ENCODE data around the gene POC1B. TPM values are rescaled to one million over a fixed set of nuclear protein-coding genes. Genes with fewer than 3 reads are reported as not detected.

Gene POC1B
- total RNA-seq, 4 donors from 2014 or later: 7.3 to 8.9 (median 7.8) TPM

DNA sequence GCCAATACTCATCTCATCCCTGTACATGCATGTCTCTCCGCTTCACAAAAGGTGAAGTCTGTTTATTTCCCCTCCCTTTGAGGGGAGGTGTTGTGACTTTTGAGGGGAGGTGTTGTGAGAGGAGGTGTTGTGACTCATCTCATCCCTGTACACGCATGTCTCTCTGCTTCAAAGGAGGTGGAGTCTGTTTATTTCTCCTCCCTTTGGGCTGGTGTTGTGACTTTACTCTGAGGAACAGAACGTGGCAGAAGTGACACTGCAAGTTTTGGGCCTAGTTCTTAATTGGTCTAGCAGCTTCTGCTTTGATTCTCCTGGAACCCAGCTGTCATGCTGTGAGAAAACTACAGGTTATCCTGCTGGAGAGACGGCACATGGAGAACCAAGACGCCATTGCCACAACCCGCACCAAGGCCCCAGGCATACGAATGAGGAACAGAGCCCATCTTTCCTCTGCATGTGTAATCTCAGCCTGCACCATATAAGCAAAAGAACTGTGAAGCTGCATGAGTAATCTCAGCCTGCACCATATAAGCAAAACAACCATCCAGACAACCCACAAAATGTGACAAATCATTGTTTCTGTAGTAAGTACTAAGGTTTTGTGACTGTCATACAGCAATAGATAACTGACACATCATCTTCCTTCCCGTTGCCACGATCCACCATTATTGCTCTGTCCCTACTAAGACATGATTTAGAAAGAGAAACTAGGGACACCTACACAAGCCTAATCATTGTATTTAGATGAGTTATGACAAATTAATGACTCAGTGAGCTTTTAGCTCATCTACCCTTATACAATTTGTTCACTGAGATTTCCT, 31.2 kb downstream of the POC1B start:
- DNase-seq: no peak
- no peaks in the 10 kb centered on the region for H3K4me1 ChIP-seq
- in situ Hi-C loops (cut with MboI; ENCODE audit: low sequenced_read_pairs in 4 of 4) (loop anchor here in 1 of 4 donors (25.0 kb wide), 1 partner anchor 1382 kb away; no protein-coding TSS in a partner anchor), intact Hi-C loops (cut with DNase I; ENCODE audit: low total_unique reads) (no loop called here)
- H3K27ac ChIP-seq: no peak overlapping the region
- TF ChIP-seq CTCF (IDR thresholded peaks at IDR 0.05 in 4 of 5, conservative IDR thresholded peaks at IDR 0.05 in 1 of 5) (no peak), POLR2A (IDR thresholded peaks at IDR 0.05) (no peak)
- H3K36me3 ChIP-seq: peaks cover 0 to 11% of the 10 kb centered on the region in 2 donors
- H3K27me3 ChIP-seq: no peaks in the 10 kb centered on the region
- H3K4me3 ChIP-seq: no peak overlapping the region
- H3K9me3 ChIP-seq: no peaks in the 10 kb centered on the region
- ATAC-seq: no peak

DNA sequence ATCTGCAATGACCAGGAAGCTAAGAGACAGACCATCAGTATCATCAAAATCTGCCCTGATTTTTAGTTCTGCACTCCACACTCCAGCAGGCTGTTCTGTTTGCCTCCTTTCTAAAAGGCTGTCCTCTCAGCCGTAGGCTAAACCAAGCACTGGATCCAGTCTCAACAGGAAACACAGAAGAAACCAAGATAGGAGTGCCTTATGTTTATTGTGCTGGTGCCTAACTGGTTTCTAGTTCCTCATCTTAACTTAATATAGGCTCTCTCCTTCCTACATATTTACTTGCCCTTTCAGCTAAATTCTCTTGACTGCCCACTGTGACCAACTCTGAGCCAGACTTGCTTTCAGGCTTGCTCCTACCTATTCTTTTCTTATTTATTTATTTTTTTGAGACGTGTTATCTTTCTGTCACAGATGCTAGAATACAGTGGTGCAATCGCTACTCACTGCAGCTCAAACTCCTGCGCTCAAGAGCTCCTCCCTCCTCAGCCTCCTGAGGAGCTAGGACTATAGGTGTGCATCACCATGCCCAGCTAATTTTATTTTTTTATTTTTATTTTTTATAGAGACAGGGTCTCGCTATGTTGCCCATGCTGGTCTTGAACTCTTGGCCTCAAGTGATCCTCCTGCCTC, 32.1 kb downstream of the POC1B start:
- no peak for ATAC-seq
- Histone ChIP-seq H3K27ac (no peak overlapping the region), H3K4me3 (no peak overlapping the region), H3K9me3 (no peaks in the 10 kb centered on the region), H3K36me3 (peaks cover 0 to 8% of the 10 kb centered on the region in 2 donors), H3K4me1 (no peaks in the 10 kb centered on the region), H3K27me3 (no peaks in the 10 kb centered on the region)
- TF ChIP-seq POLR2A (IDR thresholded peaks at IDR 0.05): no peak
- no peak for TF ChIP-seq CTCF (IDR thresholded peaks at IDR 0.05 in 4 of 5, conservative IDR thresholded peaks at IDR 0.05 in 1 of 5)
- DNase-seq: no peak
- in situ Hi-C loops (cut with MboI; ENCODE audit: low sequenced_read_pairs in 4 of 4): loop anchor here in 1 of 4 donors (25.0 kb wide), 1 partner anchor 1381 kb away; no protein-coding TSS in a partner anchor
- intact Hi-C loops (cut with DNase I; ENCODE audit: low total_unique reads): no loop called here

- Histone ChIP-seq H3K36me3 (peaks cover 0 to 8% of the 10 kb centered on the region in 2 donors), H3K9me3 (no peaks in the 10 kb centered on the region), H3K4me1 (no peaks in the 10 kb centered on the region), H3K4me3 (no peak overlapping the region), H3K27me3 (no peaks in the 10 kb centered on the region), H3K27ac (no peak overlapping the region)
- in situ Hi-C loops (cut with MboI; ENCODE audit: low sequenced_read_pairs in 4 of 4): loop anchor here in 1 of 4 donors (25.0 kb wide), 1 partner anchor 1381 kb away; no protein-coding TSS in a partner anchor
- intact Hi-C loops (cut with DNase I; ENCODE audit: low total_unique reads): no loop called here
- no peak for ATAC-seq
- TF ChIP-seq POLR2A (IDR thresholded peaks at IDR 0.05): no peak
- no peak for TF ChIP-seq CTCF (IDR thresholded peaks at IDR 0.05 in 4 of 5, conservative IDR thresholded peaks at IDR 0.05 in 1 of 5)
- no peak for DNase-seq
These were observed 33.0 kb downstream of the POC1B start for GRCh38 chr12:89492883-89493282.

- DNase-seq: no peak
- Histone ChIP-seq H3K27ac (no peak overlapping the region), H3K27me3 (no peaks in the 10 kb centered on the region), H3K4me1 (no peaks in the 10 kb centered on the region), H3K9me3 (no peaks in the 10 kb centered on the region), H3K36me3 (peaks cover 0 to 8% of the 10 kb centered on the region in 2 donors), H3K4me3 (no peak overlapping the region)
- intact Hi-C loops (cut with DNase I; ENCODE audit: low total_unique reads): no loop called here
- in situ Hi-C loops (cut with MboI; ENCODE audit: low sequenced_read_pairs in 4 of 4): loop anchor here in 1 of 4 donors (25.0 kb wide), 1 partner anchor 1379 kb away; no protein-coding TSS in a partner anchor
- no peak for ATAC-seq
- TF ChIP-seq POLR2A (IDR thresholded peaks at IDR 0.05) (no peak), CTCF (IDR thresholded peaks at IDR 0.05 in 4 of 5, conservative IDR thresholded peaks at IDR 0.05 in 1 of 5) (no peak)
These were observed 34.9 kb downstream of the POC1B start for GRCh38 chr12:89490922-89491321.
